HCEC 1CT (cell line): Measurements from ENCODE around the gene RGS9BP.
"Not testable (repeated sequence)": the region's sequence is repeated elsewhere in the genome, so short reads cannot be mapped to it uniquely, and the experiment has no call there.

Experiments used
- DNase-seq: peaks from one replicate; pipeline ENCODE4 v3.0.0-alpha.2; 2017

The RGS9BP gene

DNA sequence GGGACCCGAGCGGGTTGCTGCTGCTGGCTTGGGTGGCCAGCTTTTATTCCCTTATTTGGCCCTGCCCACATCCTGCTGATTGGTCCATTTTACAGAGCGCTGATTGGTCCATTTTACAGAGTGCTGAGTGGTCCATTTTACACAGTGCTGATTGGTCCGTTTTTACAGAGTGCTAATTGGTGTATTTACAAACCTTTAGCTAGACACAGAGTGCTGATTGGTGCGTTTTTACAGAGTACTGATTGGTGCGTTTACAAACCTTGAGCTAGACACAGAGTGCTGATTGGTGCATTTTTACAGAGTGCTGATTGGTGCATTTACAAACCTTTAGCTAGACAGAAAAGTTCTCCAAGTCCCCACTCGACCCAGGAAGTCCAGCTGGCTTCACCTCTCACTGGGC is 24.5 kb downstream of the RGS9BP start:
- DNase-seq = not testable (repeated sequence)

DNA sequence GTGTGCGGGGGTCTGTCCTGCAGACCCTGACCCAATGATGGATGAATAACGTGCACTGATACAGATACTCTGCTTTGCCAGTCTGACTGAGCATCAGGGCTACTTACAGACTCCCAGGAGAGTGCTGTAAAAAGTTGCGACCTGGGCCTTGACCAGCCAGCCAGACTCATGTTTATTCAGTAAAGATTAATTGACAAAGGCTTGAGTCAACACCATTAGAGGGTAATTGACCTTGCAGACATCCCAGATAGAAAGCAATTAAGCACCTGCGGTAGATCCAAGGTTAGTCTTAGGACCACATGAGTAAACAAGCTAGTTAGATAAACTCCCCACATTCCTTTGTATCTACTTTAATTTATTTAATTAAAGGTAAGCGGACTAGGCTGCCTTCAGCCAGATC is 26.4 kb downstream of the RGS9BP start:
- no peak for DNase-seq

DNA sequence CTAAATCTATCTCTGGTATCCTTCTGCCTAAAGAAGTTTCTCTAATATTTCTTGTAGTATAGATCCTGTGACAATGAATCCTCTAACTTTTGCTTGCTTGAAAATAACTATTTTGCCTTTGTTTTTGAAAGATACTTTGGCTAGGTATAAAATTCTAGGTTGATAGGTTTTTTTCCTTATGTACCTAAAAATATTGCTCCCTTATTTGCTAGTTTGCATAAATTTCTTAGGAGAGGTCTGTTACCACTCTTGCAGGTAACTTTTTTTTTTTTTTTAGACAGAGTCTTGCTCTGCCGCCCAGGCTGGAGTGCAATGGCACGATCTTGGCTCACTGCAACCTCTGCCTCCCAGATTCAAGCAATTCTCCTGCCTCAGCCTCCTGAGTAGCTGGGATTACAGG is 28.4 kb downstream of the RGS9BP start:
- DNase-seq = not testable (repeated sequence)

DNA sequence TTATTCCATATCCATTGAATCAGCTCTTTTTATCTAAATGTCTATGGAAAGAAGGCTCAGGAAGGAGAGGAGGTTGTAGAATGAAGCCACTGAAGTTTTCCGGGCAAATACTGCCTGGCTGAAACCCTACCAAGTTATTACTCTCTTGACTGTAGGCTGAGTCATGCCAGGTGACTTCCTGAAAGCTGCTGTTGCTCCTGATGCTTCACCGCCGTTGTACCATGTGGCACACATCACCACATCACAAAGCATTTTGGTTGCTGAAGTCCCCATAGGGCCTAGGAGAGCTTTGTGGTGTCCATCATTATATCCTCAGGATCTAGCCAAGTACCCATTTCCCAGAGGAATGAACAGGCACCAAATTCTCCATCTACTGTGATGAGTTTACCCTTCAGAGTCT is 32.8 kb downstream of the RGS9BP start:
- no peak for DNase-seq

DNA sequence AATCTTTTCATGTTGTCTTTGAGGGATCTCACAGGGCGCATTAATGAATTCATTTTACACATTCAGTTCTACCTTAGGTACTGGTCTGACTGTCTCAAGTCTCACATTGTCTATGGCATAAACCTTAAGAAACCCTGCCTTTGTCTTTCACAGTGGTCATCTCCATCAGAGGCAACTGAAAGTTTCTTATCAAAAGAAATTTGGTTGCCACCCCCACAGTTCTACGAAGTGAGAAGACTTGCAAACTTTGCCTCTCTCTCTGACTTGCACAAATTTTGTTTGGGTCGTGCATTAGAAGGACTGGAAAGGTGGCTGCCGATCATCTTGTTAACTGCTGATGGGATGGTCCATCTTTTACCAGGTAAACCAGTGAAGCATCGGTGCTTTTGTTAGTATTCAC is 33.4 kb downstream of the RGS9BP start:
- no peak for DNase-seq

DNA sequence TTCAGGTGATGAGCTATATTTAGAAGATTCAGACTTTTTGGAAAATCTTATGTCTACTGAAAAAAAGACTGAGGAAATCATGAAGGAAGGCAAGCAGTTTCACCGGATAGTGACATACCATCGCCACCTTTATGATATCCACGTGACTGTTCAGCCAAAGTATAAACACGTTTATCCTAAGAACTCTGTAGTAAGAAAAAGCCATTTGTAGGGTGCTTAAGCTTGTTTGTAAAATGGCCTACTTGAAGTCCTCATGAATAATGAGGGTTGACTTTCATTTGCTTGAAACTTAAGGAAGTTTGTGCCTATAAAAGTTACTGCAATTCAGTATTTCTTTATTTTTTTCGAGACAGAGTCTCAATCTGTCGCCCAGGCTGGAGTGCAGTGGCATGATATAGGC is 36.1 kb downstream of the RGS9BP start:
- no peak for DNase-seq

DNA sequence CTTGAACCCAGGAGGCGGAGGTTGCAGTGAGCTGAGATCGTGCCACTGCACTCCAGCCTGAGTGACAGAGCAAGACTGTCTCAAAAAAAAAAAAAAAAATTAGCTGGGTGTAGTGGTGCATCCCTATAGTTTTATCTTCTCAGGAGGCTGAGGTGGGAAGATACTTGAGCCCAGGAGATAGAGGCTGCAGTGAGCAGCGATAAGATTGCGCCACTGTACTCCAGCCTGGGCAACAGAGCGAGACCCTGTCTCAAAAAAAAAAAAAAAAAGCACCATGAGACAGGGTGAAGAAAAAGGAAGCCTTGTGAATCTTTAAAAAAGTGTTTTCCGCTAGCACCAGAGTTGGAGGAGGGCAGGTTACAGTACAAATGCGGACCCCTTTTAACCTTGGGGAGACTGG is 40.6 kb downstream of the RGS9BP start:
- DNase-seq = not testable (repeated sequence)

DNA sequence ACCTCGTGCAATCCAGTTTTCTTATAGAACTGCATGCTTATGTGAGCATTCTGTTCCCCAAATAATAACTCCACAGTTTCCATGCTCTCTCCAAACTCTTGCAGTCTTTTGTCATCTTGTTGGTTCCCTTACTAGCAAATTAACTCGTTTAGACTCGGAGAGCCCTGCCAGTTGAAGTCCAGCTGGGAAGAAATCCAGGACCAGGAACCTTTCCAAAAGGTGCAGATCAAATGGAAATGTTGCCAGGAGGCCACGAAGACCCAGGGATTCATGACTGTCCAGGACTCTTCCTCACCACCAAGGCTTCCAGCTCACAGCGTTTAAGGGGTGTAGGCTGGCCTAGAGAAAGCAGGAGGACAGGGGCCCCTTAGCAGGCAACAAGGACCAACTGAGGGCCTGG is 41.8 kb downstream of the RGS9BP start:
- DNase-seq = no peak

DNA sequence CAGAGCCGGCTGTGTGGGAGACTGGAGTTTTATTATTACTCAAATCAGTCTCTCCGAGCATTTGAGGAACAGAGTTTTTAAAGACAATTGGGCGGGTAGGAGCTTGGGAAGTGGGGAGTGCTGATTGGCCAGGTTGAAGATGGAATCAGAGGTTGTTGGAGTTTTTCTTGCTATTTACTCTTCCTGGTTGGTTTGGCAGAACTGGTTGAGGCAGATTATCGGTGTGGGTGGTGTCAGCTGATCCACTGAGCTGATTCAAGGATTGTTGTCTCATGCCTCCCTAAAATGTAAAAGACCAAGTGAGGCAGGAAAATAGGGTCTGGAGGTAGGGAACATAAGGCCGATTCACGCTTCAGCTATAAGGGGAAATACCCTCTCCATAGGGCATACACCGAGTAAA is 42.6 kb downstream of the RGS9BP start:
- no peak for DNase-seq

DNA sequence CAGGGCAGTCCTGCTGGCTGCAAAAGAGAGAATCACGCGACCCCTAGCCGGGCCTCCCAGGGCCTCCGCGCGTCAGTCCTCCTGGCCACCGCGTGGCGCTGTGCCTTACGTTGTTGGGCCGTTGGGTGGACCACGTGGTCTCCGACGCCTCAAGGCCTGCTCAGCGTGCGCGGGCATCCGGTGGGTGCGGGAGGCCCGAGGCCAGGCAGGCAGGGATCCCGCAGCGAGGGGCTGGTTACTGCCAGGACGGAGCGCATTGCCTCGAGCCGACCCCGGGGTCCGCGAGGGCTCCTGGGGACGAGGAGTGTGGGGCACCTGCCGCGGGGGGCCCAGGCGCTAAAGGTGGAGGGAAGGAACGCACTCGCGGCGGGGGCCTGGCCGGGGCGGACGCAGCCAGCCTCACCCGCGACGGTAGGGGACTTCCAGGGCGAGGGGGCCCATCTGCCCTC is 44.0 kb downstream of the RGS9BP start, which contains the start of gene TDRD12:
TSS of gene TDRD12 (plus strand) at position 157 of the 449 bp plus-strand sequence. CDS start 306 bp downstream, outside the sequence.
- no peak for DNase-seq

DNA sequence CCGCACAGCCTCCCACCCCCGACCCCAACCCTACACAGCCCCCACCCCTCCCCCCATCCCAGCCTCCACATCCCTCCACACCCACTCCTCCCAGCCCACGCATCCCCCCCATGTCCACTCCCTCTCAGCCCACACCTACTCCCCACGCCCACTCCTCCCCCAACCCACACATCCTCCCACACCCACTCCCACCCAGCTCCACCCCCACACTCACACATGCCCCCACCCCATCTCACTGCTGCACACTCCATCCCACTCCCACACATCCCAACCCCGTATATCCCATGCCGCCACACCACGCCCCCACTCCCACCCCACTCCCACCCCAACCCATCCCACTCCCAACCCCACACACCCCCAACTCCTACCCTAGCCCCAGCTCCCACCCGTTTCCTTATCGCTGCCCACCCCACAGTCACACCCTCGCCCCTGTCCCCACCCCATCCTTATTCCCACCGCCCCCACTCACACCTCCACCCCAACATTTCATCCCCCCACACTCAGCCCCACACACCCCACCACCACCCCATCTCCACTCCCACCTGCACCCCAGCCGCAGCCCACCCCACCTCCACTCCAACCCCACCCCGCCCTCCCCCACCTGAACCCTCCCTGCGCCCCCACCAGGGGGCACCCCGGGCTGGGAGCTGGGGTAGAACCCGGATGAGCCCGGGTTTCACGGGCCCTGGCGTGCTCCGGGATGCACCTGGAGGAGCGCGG is 44.7 kb downstream of the RGS9BP start:
- DNase-seq = no peak

DNA sequence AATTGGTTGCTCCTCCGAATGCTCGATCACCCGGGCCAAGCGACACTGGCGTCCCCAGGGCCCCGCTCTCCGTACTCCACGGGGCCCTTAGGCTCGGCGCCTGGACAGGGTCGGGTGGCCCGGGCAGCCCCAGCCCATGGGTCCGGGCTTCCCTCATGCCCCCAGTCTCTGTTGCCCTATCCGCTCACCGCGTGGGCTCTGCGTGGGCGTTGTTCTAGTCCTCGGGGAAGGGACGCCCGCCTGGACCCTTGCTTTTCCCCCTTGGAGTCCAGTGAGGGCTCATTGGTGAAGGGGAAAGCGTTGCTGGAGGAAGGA is 45.2 kb downstream of the RGS9BP start:
- DNase-seq = no peak
